ENCODE results near the gene MBP.
"Not testable (repeated sequence)": the region's sequence is repeated elsewhere in the genome, so short reads cannot be mapped to it uniquely, and the experiment has no call there.

The MBP gene

DNA sequence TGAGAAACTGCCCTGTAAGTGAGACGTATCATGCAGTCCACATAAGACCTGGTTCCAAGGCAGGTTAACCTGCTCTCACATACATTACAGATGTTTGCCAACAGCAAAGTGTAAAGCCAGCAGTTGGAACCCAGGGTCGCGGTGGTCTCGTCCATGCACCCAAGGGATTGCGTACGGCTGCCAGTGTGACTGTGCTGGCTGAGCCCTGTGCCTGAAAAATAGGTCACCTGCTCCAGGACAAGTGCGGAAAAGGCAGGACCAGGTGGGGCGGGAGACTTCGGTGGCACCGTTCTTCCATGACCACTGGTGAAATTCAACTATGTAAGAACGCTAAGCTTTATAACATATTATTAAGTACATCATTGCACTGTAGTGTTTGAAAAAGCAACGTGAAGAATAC, 110.5 kb downstream of the MBP start:
- DNase-seq (ENCODE audit: low spot score in 2 of 2) (no peak), ATAC-seq (ENCODE audit: low read depth) (no peak)
- H3K27ac Mint-ChIP-seq = peak overlapping the region; percentile 74
- peaks cover 28% of the 10 kb centered on the region for H3K36me3 Mint-ChIP-seq
- no peaks in the 10 kb centered on the region for H3K27me3 Mint-ChIP-seq
- peaks cover 2% of the 10 kb centered on the region for H3K9me3 Mint-ChIP-seq
- H3K4me1 Mint-ChIP-seq = peaks cover 24% of the 10 kb centered on the region
- no peak overlapping the region for H3K4me3 Mint-ChIP-seq

DNA sequence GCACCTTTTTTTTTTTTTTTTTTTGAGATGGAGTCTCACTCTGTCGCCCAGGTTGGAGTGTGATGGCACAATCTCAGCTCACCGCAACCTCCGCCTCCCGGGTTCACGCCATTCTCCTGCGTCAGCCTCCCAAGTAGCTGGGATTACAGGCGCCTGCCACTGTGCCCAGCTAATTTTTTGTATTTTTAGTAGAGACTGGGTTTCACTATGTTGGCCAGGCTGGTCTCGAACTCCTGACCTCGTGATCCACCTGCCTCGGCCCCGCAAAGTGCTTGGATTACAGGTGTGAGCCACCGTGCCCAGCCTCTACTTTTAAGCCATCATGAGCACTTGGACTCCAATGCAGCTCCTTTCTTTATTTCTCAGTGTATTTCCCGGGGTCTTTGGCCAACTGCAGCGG, 111.1 kb downstream of the MBP start:
- not testable (repeated sequence) for H3K4me3 Mint-ChIP-seq; ATAC-seq (ENCODE audit: low read depth); DNase-seq (ENCODE audit: low spot score in 2 of 2); H3K27me3 Mint-ChIP-seq; H3K9me3 Mint-ChIP-seq
- Mint-ChIP-seq H3K27ac (peak overlapping the region; percentile 74), H3K4me1 (peaks cover 24% of the 10 kb centered on the region), H3K36me3 (peaks cover 28% of the 10 kb centered on the region)

DNA sequence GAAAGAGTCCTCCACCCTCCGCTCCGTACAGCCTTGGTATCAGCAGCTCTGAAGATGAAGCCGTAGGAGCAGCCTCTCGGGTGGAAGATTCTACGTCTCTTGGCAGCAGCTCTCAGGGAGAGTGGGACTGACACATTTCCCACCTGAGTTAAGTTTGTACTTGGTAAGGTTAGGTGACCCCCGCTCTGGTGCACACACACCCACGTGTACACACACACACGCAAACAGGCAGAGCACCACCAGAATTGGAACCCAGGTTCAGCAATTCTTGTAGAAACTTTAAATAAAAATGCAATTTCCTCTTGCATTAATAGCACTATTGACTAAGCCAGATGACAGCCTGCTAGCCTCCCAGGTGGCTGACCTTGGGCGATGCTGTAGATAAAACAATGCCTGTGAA, 111.5 kb downstream of the MBP start:
- ATAC-seq (ENCODE audit: low read depth) (no peak), DNase-seq (ENCODE audit: low spot score in 2 of 2) (no peak)
- no peaks in the 10 kb centered on the region for H3K27me3 Mint-ChIP-seq
- H3K4me1 Mint-ChIP-seq = peaks cover 24% of the 10 kb centered on the region
- H3K4me3 Mint-ChIP-seq = no peak overlapping the region
- H3K36me3 Mint-ChIP-seq = peaks cover 28% of the 10 kb centered on the region
- H3K27ac Mint-ChIP-seq = no peak overlapping the region
- peaks cover 2% of the 10 kb centered on the region for H3K9me3 Mint-ChIP-seq

DNA sequence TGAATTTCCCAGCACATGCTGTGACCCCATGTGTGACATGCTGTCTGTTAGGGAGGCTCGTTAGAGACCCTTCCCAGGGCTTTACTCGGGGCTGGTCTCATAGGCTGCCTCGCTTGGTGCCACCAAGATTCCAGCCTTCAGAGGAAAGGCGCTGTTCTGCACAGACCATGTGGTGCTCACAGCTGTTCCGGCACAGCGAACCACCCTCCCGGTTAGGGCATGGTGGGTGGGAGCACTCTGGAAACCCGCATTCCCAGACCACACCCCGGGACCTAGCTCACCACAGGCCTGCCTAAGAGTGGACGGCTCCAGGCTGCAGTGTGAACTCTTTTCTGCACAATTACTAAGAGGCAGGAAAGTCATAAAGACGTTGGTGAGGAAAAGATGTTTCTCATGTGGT, 112.0 kb downstream of the MBP start:
- ATAC-seq (ENCODE audit: low read depth) (no peak), DNase-seq (ENCODE audit: low spot score in 2 of 2) (no peak)
- Mint-ChIP-seq H3K36me3 (peaks cover 23% of the 10 kb centered on the region), H3K27me3 (no peaks in the 10 kb centered on the region), H3K9me3 (peaks cover 2% of the 10 kb centered on the region), H3K27ac (no peak overlapping the region), H3K4me3 (no peak overlapping the region), H3K4me1 (peaks cover 24% of the 10 kb centered on the region)

DNA sequence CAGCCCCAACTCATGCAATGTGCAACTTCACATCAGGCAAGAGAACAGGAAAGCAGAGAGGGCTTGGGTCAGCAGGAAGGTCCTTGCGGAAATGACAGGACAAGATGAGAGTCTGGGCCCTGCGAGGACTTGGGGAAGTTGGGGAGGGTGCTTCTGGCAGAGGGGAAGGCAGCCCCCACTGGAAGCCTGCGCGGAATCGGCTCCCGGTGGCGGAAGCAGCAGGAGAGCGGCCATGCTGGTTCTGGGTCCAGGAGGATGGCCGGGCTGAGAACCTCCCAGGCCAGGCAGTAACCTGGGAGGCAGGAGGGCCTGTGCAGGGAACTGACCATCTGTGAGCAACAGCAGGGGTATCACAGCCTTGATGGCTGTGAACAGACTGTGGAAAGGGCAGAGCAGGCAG, 112.9 kb downstream of the MBP start:
- Mint-ChIP-seq H3K9me3 (peaks cover 2% of the 10 kb centered on the region), H3K4me3 (no peak overlapping the region), H3K36me3 (peaks cover 23% of the 10 kb centered on the region), H3K27ac (peak overlapping the region; percentile 83), H3K4me1 (peaks cover 24% of the 10 kb centered on the region), H3K27me3 (no peaks in the 10 kb centered on the region)
- DNase-seq (ENCODE audit: low spot score in 2 of 2) (no peak), ATAC-seq (ENCODE audit: low read depth) (no peak)

DNA sequence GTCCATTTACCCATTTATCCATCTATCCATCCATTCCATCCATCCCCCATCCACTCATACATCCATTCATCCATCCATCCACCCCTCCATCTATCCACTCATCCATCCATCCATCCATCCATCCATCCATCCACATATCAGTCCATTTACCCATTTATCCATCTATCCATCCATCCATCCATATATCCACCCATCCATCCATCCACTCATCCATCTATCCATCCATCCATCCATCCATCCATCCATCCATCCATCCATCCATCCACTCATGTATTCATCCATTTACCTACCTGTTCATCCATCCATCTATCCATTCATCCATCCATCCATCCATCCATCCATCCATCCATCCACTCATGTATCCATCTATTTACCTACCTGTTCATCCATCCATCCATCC, 113.9 kb downstream of the MBP start:
- Mint-ChIP-seq H3K27ac (peak overlapping the region; percentile 83), H3K4me1 (peaks cover 23% of the 10 kb centered on the region), H3K36me3 (peaks cover 23% of the 10 kb centered on the region)
- not testable (repeated sequence) for DNase-seq (ENCODE audit: low spot score in 2 of 2); H3K4me3 Mint-ChIP-seq; ATAC-seq (ENCODE audit: low read depth); H3K9me3 Mint-ChIP-seq; H3K27me3 Mint-ChIP-seq

DNA sequence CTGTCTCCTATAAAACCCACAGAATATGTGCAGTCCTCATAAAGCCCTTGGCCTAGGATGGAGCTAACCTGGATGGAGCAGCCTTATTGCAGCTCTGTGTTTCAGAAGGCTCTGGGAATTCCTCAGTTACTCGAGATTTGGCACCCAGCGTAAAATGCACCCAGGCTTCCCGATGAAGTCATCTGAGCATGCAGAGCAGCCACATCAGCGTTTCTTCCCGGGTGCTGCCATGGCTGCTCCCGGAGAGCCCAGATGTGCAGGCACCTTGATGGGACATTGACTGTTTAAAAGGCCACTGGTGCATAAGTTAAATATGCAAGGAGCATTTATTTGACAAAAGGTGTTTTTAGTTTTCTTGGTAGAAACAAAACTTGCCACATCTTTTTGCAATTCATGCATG, 115.2 kb downstream of the MBP start:
- Mint-ChIP-seq H3K27me3 (no peaks in the 10 kb centered on the region), H3K36me3 (peaks cover 27% of the 10 kb centered on the region), H3K4me3 (no peak overlapping the region), H3K9me3 (peaks cover 2% of the 10 kb centered on the region), H3K27ac (no peak overlapping the region), H3K4me1 (peaks cover 17% of the 10 kb centered on the region)
- ATAC-seq (ENCODE audit: low read depth) (no peak), DNase-seq (ENCODE audit: low spot score in 2 of 2) (no peak)

DNA sequence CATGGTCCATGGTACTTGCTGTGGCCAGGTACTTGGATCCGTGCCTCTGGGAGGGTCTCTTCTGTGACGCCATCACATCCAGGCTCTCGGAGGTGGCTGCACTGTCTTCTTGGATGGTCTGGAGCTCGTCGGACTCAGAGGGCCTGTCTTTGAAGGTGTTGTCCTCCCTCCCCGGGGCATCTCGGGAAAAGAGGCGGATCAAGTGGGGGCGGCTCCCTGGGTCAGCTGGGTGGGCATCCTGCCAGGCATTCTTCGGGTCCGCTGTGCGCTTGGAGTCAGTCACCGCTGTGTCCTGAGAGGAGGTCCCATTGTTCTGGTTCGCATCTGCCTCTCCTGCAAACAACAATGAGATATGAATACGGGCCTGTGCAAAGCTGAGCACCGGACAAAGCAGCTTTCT, 115.6 kb downstream of the MBP start:
- ATAC-seq (ENCODE audit: low read depth) (no peak), DNase-seq (ENCODE audit: low spot score in 2 of 2) (no peak)
- H3K27ac Mint-ChIP-seq = no peak overlapping the region
- H3K9me3 Mint-ChIP-seq = peaks cover 2% of the 10 kb centered on the region
- no peaks in the 10 kb centered on the region for H3K27me3 Mint-ChIP-seq
- H3K36me3 Mint-ChIP-seq = peaks cover 30% of the 10 kb centered on the region
- peaks cover 17% of the 10 kb centered on the region for H3K4me1 Mint-ChIP-seq
- H3K4me3 Mint-ChIP-seq = no peak overlapping the region

DNA sequence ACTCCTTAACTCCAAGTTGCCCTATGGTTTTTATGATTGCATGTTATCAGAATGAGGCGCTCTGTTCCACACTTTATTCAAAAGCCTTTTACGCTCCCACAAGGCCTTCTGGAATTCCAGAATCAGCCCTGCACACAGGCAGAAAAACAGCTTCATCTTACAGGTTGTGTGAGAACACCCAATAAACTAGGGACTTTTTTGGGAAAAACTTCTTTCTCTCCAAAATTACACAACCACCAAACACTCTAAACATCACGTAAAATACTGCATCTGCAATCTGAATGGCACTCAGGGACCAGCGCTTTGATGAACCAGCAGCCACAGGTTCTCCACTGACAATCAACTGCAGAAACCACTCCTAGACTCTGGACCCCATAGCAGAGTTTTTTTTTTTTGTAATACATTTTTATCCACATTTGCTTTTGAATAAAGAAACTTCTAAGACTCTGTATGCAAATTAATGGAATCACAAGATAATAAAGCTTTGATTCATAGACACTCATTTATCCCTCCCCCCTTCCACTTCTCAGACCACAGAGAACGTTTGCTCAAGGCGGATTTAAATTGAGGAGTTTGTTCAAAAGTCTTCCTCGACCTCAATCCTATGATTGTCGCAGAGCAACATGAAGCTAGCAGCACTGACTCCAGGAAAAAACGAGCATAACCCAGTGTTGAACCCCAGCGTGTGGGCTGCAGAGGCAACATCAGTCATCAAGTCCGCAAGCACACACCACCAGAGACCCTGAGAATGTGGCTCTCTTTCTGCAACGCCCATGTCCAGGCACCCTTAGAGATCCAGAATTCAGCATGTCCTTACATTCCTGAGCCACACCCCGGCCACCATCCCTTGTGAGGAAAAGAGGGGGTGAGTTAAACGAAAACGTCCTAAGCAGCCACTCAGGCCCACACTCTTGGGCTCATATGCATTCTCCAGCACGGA, 116.5 kb downstream of the MBP start:
- DNase-seq (ENCODE audit: low spot score in 2 of 2) (no peak), ATAC-seq (ENCODE audit: low read depth) (no peak)
- no peak overlapping the region for H3K27ac Mint-ChIP-seq
- peaks cover 2% of the 10 kb centered on the region for H3K9me3 Mint-ChIP-seq
- no peaks in the 10 kb centered on the region for H3K27me3 Mint-ChIP-seq
- H3K36me3 Mint-ChIP-seq = peaks cover 28% of the 10 kb centered on the region
- peaks cover 14% of the 10 kb centered on the region for H3K4me1 Mint-ChIP-seq
- no peak overlapping the region for H3K4me3 Mint-ChIP-seq

DNA sequence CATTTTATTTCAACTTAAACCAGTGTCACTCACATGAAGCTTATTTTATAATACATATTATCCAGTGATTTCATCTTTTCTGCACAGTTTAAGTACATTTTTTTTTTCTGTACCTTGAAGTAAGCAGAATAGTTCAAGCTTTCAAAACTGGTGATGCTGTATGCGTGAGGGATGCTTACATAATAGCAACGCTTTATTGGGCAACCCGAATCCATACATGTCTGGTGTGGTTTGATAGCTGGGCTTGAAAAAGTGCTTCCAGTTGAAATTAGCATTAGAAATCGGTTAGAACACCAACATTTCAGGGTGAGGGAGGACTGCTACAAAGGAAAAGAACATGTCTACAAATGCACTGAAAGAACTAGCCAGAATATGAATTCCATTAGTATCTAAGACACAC, 117.4 kb downstream of the MBP start:
- ATAC-seq (ENCODE audit: low read depth) (no peak), DNase-seq (ENCODE audit: low spot score in 2 of 2) (no peak)
- peaks cover 2% of the 10 kb centered on the region for H3K9me3 Mint-ChIP-seq
- H3K27me3 Mint-ChIP-seq = no peaks in the 10 kb centered on the region
- peaks cover 32% of the 10 kb centered on the region for H3K36me3 Mint-ChIP-seq
- H3K4me3 Mint-ChIP-seq = no peak overlapping the region
- H3K4me1 Mint-ChIP-seq = peaks cover 17% of the 10 kb centered on the region
- H3K27ac Mint-ChIP-seq = no peak overlapping the region

DNA sequence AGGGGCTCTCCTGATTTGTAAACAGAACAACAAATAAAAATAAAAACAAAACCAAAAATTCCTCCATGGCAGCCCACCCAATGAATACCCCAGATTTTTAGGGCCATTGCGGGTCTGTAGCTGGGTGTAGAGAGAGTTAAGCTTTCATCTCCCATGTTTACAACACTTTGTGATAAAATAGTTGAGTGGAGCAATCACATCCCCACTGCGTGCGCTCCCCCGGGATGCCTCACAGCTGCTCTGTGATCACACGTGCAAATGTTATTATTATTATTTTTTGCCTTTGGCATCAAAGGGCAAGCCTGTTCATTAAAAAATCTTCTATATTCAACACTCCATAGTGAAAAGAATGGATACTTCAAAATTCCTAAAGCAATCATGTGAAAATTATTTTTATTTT, 118.0 kb downstream of the MBP start:
- ATAC-seq (ENCODE audit: low read depth) (no peak), DNase-seq (ENCODE audit: low spot score in 2 of 2) (no peak)
- Mint-ChIP-seq H3K4me3 (no peak overlapping the region), H3K9me3 (peaks cover 2% of the 10 kb centered on the region), H3K27ac (no peak overlapping the region), H3K36me3 (peaks cover 34% of the 10 kb centered on the region), H3K27me3 (no peaks in the 10 kb centered on the region), H3K4me1 (peaks cover 17% of the 10 kb centered on the region)

DNA sequence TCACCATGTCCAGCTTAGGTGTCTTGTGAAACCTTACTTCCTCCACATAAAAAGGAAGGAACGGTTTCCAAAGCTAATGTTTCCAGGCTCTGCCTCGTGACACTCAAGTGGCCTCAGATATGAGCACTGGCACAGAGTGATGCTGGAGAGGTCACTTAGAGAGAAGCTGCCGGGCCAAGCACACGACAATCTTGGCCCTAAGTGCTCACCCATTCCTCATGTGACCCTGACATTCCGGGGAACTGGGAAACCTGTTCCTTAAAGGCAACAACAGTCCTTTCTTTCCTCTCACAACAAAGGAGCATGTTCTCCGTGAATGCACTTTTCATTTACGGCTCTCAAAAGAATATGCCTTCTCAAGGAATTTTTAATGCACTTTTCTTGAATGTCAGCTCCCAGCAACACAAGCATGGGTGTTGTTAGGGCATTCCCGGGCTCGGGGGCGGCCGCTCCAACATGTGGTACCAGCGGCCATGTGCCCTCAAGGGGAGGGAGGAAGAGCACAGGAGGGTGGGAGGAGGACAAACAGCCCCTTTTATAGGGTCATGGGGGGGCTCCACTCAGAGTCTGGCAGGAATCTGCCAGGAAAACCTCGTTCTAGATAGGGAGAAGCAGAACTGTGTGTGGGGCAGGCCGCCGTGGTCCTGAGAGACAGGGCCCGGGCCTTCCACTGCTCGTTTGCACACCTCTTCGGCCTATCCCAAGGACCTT, 118.6 kb downstream of the MBP start:
- Mint-ChIP-seq H3K27me3 (no peaks in the 10 kb centered on the region), H3K27ac (no peak overlapping the region), H3K4me1 (peaks cover 16% of the 10 kb centered on the region), H3K4me3 (no peak overlapping the region), H3K9me3 (peaks cover 2% of the 10 kb centered on the region), H3K36me3 (peaks cover 29% of the 10 kb centered on the region)
- no peak for ATAC-seq (ENCODE audit: low read depth)
- no peak for DNase-seq (ENCODE audit: low spot score in 2 of 2)

DNA sequence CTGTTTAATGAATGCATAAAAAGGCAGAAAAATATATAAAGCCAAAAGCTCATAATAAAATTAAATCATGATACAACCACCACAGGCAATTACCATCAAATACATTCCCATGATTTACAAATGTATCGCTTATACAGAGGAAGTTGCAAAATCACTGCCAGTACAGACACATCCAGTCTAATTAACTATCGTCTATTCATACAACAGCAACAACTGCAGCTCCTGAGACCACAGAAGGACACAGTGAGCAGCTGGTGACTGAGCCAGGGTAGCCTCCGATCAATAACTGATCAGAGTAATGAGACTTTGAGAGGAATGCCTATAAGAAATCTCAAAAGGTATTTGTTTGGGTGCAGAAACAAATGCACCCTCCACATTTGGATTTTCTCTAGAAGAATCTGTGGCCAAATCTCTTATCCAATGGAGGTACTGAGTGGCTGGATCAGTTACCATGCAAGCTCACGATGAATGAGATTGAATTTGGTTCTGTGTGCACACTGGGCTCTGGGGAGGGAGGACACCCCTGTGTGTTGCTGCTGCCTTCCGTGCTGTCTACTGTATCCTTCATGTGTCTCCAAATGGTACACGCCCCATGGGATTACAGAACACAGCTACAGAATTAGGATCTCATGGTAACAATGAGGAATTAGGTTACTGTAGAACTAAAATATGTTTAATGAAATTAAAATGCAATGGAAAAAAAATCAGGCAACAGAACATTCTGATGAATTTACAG, 119.6 kb downstream of the MBP start:
- ATAC-seq (ENCODE audit: low read depth) = no peak
- Mint-ChIP-seq H3K27me3 (no peaks in the 10 kb centered on the region), H3K36me3 (peaks cover 21% of the 10 kb centered on the region), H3K9me3 (no peaks in the 10 kb centered on the region), H3K27ac (no peak overlapping the region), H3K4me1 (peaks cover 6% of the 10 kb centered on the region), H3K4me3 (no peak overlapping the region)
- DNase-seq (ENCODE audit: low spot score in 2 of 2) = no peak

DNA sequence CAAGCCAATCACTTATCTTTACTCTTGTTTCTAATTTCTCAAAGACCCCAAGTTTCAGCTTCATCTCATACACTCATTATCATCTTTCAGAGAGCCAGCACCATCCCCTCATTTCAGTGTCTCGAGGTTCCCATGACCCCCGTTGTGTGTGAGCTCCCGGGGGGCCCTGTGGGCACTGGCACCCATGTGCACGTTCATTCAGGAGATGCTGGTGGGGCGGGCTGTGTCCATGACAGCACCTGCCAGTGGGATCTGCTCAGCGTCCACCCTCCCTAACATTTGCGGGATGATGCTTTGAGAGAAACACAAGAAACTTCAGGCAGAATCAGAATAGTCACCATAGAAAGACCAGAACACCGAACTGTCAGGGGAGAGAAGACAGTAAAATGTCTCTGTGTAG, 120.5 kb downstream of the MBP start:
- H3K36me3 Mint-ChIP-seq = peaks cover 17% of the 10 kb centered on the region
- peaks cover 10% of the 10 kb centered on the region for H3K4me1 Mint-ChIP-seq
- H3K9me3 Mint-ChIP-seq = no peaks in the 10 kb centered on the region
- H3K27ac Mint-ChIP-seq = no peak overlapping the region
- H3K4me3 Mint-ChIP-seq = no peak overlapping the region
- no peaks in the 10 kb centered on the region for H3K27me3 Mint-ChIP-seq
- ATAC-seq (ENCODE audit: low read depth) (no peak), DNase-seq (ENCODE audit: low spot score in 2 of 2) (no peak)
